IMR-90 (cell line): ENCODE results near the gene REPS1. TPM values are rescaled to one million over a fixed set of nuclear protein-coding genes. Genes with fewer than 3 reads are reported as not detected.

Experiments used
- CEBPB ChIP-seq: IDR thresholded peaks from 2 replicates; pipeline ENCODE4 v1.6.1; 2012; ENCODE audit warnings: low read depth, low read length, improper control_type of control experiment
- FOS ChIP-seq: fragments of 150-350 bp; IDR thresholded peaks from 2 replicates; pipeline ENCODE4 v1.6.1; 2016; ENCODE audit warnings: low read depth, low read length
- MAZ ChIP-seq: IDR thresholded peaks from 2 replicates; pipeline ENCODE4 v1.6.1; 2012; ENCODE audit warnings: low read depth, mild to moderate bottlenecking, low read length, improper control_type of control experiment, moderate library complexity, borderline replicate concordance
- SMC3 ChIP-seq: fragments of 150-350 bp; IDR thresholded peaks from 2 replicates; pipeline ENCODE4 v1.6.1; 2016; ENCODE audit warnings: low read depth, mild to moderate bottlenecking, antibody characterized with exemption, low read length, moderate library complexity
- polyA plus RNA-seq, 3 experiments: library from polyadenylated mRNA; depleted of rRNA; stranded (reverse); fragments of >200 nt; gene quantifications; 2 replicates each; pipeline ENCODE4 v1.2.3, GENCODE V29; 2012; ENCODE audit warnings: low replicate concordance in 1 of 3
- total RNA-seq: library from RNA; depleted of rRNA; stranded (reverse); fragments of >200 nt; gene quantifications from 2 replicates; pipeline ENCODE4 v1.2.3, GENCODE V29; 2012
- TF ChIP-seq, protein P1 (sequence below): conservative IDR thresholded peaks from 2 replicates; pipeline ENCODE4 v1.5.1; 2012; ENCODE audit warnings: mild to moderate bottlenecking, low read depth, low read length, improper control_type of control experiment
- TF ChIP-seq, protein P2 (sequence below): fragments of 150-350 bp; IDR thresholded peaks from 2 replicates; pipeline ENCODE4 v1.6.1; 2017; ENCODE audit warnings: mild to moderate bottlenecking, antibody characterized with exemption, low read length, low read depth

The REPS1 gene
- total and polyA plus RNA-seq, 2 of the 4 experiments (the other 2 are of a cell fraction): 21.9 to 24.2 TPM

DNA sequence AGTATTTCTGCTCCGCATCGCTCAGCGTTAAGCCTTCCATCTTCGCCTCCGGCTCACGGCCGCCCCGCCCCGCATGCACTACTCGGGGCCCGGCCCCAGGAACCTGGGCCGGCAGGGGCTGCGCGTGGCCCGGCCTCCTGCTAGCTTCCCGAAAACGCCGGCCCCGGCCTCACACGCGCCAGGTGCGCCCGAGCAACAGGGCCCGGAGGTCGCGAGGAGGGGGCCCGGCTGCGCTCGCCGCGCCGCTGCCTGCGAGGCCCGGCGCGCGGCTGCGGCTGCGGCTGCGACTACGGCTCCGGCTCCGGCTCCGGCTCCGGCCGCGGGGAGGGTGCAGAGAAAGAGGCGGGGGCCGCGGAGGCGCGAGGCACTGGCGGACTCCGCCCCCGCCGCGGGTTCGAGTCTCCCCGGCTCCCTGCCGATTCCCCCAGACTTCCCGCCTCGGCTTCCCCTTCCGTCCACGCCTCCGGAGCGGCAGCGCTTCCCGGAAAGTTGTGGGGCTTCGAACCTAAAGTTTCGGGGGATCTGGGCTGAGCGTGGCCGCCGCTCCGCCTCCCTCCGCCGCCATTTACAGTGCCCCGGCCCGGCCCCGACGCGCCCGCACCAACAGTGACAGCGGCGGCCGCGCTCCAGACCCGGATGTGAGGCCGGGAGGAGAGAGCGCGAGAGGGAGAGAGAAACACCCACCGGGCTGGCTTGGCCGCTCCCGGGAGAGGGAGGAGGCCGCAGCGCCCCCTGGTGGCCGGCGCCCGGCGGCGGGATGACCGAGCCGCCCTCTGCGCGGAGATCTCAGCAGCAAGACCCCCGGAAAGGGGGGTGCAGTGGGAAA is at the start of gene REPS1 (continued):
- TF ChIP-seq SMC3: peak; percentile 89
- no peak for TF ChIP-seq CEBPB
- TF ChIP-seq FOS: no peak
- TF ChIP-seq, protein P1, sequence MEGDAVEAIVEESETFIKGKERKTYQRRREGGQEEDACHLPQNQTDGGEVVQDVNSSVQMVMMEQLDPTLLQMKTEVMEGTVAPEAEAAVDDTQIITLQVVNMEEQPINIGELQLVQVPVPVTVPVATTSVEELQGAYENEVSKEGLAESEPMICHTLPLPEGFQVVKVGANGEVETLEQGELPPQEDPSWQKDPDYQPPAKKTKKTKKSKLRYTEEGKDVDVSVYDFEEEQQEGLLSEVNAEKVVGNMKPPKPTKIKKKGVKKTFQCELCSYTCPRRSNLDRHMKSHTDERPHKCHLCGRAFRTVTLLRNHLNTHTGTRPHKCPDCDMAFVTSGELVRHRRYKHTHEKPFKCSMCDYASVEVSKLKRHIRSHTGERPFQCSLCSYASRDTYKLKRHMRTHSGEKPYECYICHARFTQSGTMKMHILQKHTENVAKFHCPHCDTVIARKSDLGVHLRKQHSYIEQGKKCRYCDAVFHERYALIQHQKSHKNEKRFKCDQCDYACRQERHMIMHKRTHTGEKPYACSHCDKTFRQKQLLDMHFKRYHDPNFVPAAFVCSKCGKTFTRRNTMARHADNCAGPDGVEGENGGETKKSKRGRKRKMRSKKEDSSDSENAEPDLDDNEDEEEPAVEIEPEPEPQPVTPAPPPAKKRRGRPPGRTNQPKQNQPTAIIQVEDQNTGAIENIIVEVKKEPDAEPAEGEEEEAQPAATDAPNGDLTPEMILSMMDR: peak; percentile 94
- TF ChIP-seq, protein P2, sequence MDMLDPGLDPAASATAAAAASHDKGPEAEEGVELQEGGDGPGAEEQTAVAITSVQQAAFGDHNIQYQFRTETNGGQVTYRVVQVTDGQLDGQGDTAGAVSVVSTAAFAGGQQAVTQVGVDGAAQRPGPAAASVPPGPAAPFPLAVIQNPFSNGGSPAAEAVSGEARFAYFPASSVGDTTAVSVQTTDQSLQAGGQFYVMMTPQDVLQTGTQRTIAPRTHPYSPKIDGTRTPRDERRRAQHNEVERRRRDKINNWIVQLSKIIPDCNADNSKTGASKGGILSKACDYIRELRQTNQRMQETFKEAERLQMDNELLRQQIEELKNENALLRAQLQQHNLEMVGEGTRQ: no peak
- TF ChIP-seq MAZ: peak; percentile 61; the same call in 1 of the 2 replicates
